Caco-2 (cell line): ENCODE results near the gene MC4R. TPM values are rescaled to one million over a fixed set of nuclear protein-coding genes. Genes with fewer than 3 reads are reported as not detected.

Experiments used
- BruUV-seq: library from RNA; stranded (reverse); fragments of 400-500 nt; replicated peaks from 2 replicates; lab custom pipeline; 2021; lab: Mats Ljungman, UMichigan
- CTCF ChIA-PET: fragments of 300-600 bp; sonication (Branson Sonifier 250); formaldehyde crosslinking; loops from one replicate; lab custom pipeline; 2022; ENCODE audit warnings: antibody characterized with exemption; lab: Charles Lee
- POLR2A ChIA-PET: fragments of 300-600 bp; sonication (Branson Sonifier 250); formaldehyde crosslinking; loops from one replicate; lab custom pipeline; 2022; ENCODE audit warnings: antibody characterized with exemption; lab: Charles Lee
- DNase-seq, 2 experiments: peaks; one replicate each; pipeline versions ENCODE4 v3.0.0 to v3.0.0-alpha.2; 2020 to 2022
- H3K27me3 ChIP-seq: replicated peaks from 2 replicates; pipeline ENCODE4 v1.6.0; 2011; ENCODE audit warnings: low read length; ENCODE audit not compliant: control insufficient read depth, insufficient read depth
- H3K36me3 ChIP-seq: 2 replicates; pipeline ENCODE4 v1.5.1; 2011; ENCODE audit warnings: low read length; ENCODE audit not compliant: control insufficient read depth, insufficient read depth
- H3K4me1 ChIP-seq: fragments of 250-450 bp; sonication (Bioruptor Pico); 2 replicates; pipeline ENCODE4 v1.5.1; 2020; ENCODE audit warnings: mild to moderate bottlenecking
- H3K4me3 ChIP-seq: 2 replicates; pipeline ENCODE4 v1.5.1; 2011; ENCODE audit warnings: low read depth, mild to moderate bottlenecking, control low read depth, low read length
- H3K9me3 ChIP-seq: fragments of 250-450 bp; sonication (Bioruptor Pico); 2 replicates; pipeline ENCODE4 v1.5.1; 2020; ENCODE audit warnings: mild to moderate bottlenecking, moderate library complexity
- H3K27ac Mint-ChIP-seq: one replicate; pipeline ENCODE4 v1.8.0; 2022; ENCODE audit warnings: mixed read lengths; ENCODE audit not compliant: unreplicated experiment
- H3K27me3 Mint-ChIP-seq: one replicate; pipeline ENCODE4 v1.8.0; 2022; ENCODE audit warnings: mixed read lengths; ENCODE audit not compliant: insufficient read depth, unreplicated experiment
- H3K36me3 Mint-ChIP-seq: one replicate; pipeline ENCODE4 v1.8.0; 2022; ENCODE audit warnings: mild to moderate bottlenecking, mixed read lengths; ENCODE audit not compliant: insufficient read depth, unreplicated experiment
- H3K4me1 Mint-ChIP-seq: one replicate; pipeline ENCODE4 v1.8.0; 2022; ENCODE audit warnings: low read depth, mixed read lengths; ENCODE audit not compliant: unreplicated experiment
- H3K4me3 Mint-ChIP-seq: one replicate; pipeline ENCODE4 v1.8.0; 2022; ENCODE audit warnings: mild to moderate bottlenecking, moderate library complexity, mixed read lengths; ENCODE audit not compliant: unreplicated experiment
- H3K9me3 Mint-ChIP-seq: one replicate; pipeline ENCODE4 v1.8.0; 2022; ENCODE audit warnings: mixed read lengths; ENCODE audit not compliant: unreplicated experiment
- intact Hi-C: fragments of 100-400 bp; cut with micrococcal nuclease; formaldehyde crosslinking; loops from one replicate; pipeline ENCODE4 v1.10.0; 2022; ENCODE audit not compliant: unreplicated experiment
- total RNA-seq: library from RNA; stranded (reverse); gene quantifications from 2 replicates; pipeline ENCODE4 v1.2.3, GENCODE V29; 2022
- TF ChIP-seq, protein P1 (sequence below), 2 experiments: fragments of 200-600 bp in 1 of 2; IDR thresholded peaks; 1 replicate in 1 of 2; 2 replicates in 1 of 2; pipeline versions ENCODE4 v1.5.1 to v1.8.0; 2011 to 2022; ENCODE audit warnings: antibody characterized with exemption in 1 of 2, control low read depth in 1 of 2, inconsistent platforms in 1 of 2, low read depth in 1 of 2, low read length in 1 of 2, mild to moderate bottlenecking in 1 of 2, moderate library complexity in 1 of 2; ENCODE audit not compliant: insufficient read depth in 1 of 2, severe bottlenecking in 1 of 2, unreplicated experiment in 1 of 2

The MC4R gene
- total RNA-seq, 1 experiment from 2014 or later: not detected

DNA sequence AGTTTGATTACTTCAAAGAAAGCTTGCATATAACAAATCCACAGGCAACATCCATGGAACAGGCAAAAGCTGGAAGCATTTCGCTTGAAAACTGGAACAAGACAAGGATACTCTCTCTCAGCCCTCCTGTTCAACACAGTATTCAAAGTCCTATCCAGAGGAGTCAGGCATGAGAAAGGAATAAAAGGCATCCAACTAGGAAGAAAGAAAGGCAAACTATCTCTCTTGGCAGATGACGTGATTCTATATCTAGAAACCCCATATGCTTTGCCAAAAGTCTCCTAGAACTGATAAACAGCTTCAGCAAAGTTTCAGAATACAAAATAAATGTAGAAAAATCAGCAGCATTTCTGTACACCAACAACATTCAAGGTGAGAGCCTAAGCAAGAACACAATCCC is 34.1 kb upstream of the MC4R start:
- Mint-ChIP-seq H3K27ac (no peak overlapping the region), H3K9me3 (no peaks in the 10 kb centered on the region), H3K4me3 (no peak overlapping the region), H3K4me1 (no peaks in the 10 kb centered on the region), H3K36me3 (no peaks in the 10 kb centered on the region), H3K27me3 (no peaks in the 10 kb centered on the region)
- ChIA-PET CTCF (no interaction called here), POLR2A (no interaction called here)
- Histone ChIP-seq H3K4me3 (no peak overlapping the region), H3K4me1 (no peaks in the 10 kb centered on the region), H3K36me3 (no peaks in the 10 kb centered on the region), H3K9me3 (no peaks in the 10 kb centered on the region), H3K27me3 (no peaks in the 10 kb centered on the region)
- intact Hi-C loops: no loop called here
- no TSS peak for BruUV-seq
- DNase-seq: no peak
- TF ChIP-seq, protein P1, sequence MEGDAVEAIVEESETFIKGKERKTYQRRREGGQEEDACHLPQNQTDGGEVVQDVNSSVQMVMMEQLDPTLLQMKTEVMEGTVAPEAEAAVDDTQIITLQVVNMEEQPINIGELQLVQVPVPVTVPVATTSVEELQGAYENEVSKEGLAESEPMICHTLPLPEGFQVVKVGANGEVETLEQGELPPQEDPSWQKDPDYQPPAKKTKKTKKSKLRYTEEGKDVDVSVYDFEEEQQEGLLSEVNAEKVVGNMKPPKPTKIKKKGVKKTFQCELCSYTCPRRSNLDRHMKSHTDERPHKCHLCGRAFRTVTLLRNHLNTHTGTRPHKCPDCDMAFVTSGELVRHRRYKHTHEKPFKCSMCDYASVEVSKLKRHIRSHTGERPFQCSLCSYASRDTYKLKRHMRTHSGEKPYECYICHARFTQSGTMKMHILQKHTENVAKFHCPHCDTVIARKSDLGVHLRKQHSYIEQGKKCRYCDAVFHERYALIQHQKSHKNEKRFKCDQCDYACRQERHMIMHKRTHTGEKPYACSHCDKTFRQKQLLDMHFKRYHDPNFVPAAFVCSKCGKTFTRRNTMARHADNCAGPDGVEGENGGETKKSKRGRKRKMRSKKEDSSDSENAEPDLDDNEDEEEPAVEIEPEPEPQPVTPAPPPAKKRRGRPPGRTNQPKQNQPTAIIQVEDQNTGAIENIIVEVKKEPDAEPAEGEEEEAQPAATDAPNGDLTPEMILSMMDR (IDR thresholded peaks at IDR 0.05; ENCODE audit: insufficient read depth in 1 of 2, low read depth in 1 of 2, low read length in 1 of 2, severe bottlenecking in 1 of 2, unreplicated experiment in 1 of 2): no peak

DNA sequence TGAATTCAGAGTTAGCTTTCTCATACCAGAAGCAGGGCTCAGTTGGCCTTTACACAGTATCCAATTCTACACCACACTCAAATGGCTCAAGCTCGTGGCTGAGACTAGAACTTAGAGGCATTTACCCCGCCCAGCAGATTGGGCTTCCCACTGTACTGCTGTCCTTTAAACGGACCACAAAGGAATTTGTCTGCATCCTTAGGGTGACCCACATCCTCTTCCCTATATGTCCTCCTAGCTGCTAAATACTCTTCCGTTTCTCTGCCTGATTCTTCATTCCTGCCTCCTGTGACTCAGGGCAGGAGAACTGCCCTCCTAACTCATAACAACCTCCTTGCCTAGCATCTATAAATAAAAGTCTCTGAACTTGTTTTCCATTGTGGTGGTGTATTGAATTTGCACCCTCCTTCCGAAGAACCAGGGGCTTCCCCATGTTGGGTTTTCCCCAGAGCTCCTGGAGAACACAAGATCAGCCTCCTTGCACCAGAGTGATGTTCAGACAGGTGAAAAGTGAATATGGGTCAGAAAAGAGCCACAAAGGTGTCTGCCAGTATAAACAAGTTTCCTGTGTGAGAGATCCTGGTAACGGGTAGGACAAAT is 32.0 kb upstream of the MC4R start:
- Mint-ChIP-seq H3K9me3 (no peaks in the 10 kb centered on the region), H3K27ac (no peak overlapping the region), H3K27me3 (peaks cover 6% of the 10 kb centered on the region), H3K4me1 (no peaks in the 10 kb centered on the region), H3K36me3 (no peaks in the 10 kb centered on the region), H3K4me3 (no peak overlapping the region)
- no peaks in the 10 kb centered on the region for H3K27me3 ChIP-seq
- H3K4me1 ChIP-seq: no peaks in the 10 kb centered on the region
- POLR2A ChIA-PET: no interaction called here
- no peaks in the 10 kb centered on the region for H3K9me3 ChIP-seq
- BruUV-seq: no TSS peak
- no peak for DNase-seq
- TF ChIP-seq, protein P1 (IDR thresholded peaks at IDR 0.05; ENCODE audit: insufficient read depth in 1 of 2, low read depth in 1 of 2, low read length in 1 of 2, severe bottlenecking in 1 of 2, unreplicated experiment in 1 of 2): no peak
- H3K4me3 ChIP-seq: no peak overlapping the region
- H3K36me3 ChIP-seq: no peaks in the 10 kb centered on the region
- intact Hi-C loops: no loop called here
- CTCF ChIA-PET: no interaction called here

DNA sequence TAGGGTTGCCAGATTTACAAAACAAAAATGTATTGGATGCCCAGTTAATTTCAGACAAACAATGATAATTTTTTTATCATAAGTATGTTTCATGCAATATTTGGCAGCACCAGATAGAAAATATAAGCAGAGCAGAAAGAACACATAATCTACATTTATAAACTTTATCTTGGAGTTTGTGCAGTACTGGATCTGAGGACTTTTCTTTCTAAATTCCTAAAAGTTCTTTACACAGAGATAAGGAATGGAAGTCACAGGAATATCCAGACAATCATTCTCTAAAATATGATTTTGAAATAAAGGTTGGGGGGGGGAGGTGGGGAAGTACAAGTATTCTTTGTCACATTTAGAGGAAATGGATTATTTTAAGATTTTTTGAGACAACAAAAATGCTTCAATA is 28.8 kb upstream of the MC4R start:
- BruUV-seq: no TSS peak
- intact Hi-C loops: no loop called here
- H3K36me3 Mint-ChIP-seq: no peaks in the 10 kb centered on the region

More for the DNA sequence above, 28.8 kb upstream of the MC4R start:
- Mint-ChIP-seq H3K27ac (no peak overlapping the region), H3K9me3 (no peaks in the 10 kb centered on the region), H3K4me3 (no peak overlapping the region), H3K4me1 (no peaks in the 10 kb centered on the region), H3K27me3 (peaks cover 6% of the 10 kb centered on the region)
- POLR2A ChIA-PET: no interaction called here
- Histone ChIP-seq H3K9me3 (no peaks in the 10 kb centered on the region), H3K36me3 (no peaks in the 10 kb centered on the region), H3K27me3 (no peaks in the 10 kb centered on the region), H3K4me1 (no peaks in the 10 kb centered on the region), H3K4me3 (no peak overlapping the region)
- no peak for DNase-seq
- CTCF ChIA-PET: no interaction called here
- TF ChIP-seq, protein P1 (IDR thresholded peaks at IDR 0.05; ENCODE audit: insufficient read depth in 1 of 2, low read depth in 1 of 2, low read length in 1 of 2, severe bottlenecking in 1 of 2, unreplicated experiment in 1 of 2): no peak
